ENCODE measurements around the gene MAP3K13.

GRCh38 chr3:185537369-185537970 is 174.5 kb downstream of the MAP3K13 start:
- TF ChIP-seq, protein P1, sequence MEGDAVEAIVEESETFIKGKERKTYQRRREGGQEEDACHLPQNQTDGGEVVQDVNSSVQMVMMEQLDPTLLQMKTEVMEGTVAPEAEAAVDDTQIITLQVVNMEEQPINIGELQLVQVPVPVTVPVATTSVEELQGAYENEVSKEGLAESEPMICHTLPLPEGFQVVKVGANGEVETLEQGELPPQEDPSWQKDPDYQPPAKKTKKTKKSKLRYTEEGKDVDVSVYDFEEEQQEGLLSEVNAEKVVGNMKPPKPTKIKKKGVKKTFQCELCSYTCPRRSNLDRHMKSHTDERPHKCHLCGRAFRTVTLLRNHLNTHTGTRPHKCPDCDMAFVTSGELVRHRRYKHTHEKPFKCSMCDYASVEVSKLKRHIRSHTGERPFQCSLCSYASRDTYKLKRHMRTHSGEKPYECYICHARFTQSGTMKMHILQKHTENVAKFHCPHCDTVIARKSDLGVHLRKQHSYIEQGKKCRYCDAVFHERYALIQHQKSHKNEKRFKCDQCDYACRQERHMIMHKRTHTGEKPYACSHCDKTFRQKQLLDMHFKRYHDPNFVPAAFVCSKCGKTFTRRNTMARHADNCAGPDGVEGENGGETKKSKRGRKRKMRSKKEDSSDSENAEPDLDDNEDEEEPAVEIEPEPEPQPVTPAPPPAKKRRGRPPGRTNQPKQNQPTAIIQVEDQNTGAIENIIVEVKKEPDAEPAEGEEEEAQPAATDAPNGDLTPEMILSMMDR (conservative IDR thresholded peaks at IDR 0.05; ENCODE audit: low read depth, low read length) = no peak
- TF ChIP-seq EZH2 (IDR thresholded peaks at IDR 0.05; ENCODE audit: low read length, unreplicated experiment) = no peak
